ENCODE results near the gene ST6GAL2. TPM values are rescaled to one million over a fixed set of nuclear protein-coding genes. Genes with fewer than 3 reads are reported as not detected.

ST6GAL2 gene
- total and polyA plus RNA-seq, 9 of the 15 experiments (the other 6 are each of a cell fraction or from before 2014, with no cell fraction given): not detected

- Histone ChIP-seq H3K4me1 (replicated peaks in 1 of 2; ENCODE audit: control insufficient read depth in 2 of 2, insufficient read depth in 2 of 2, low read length in 2 of 2) (no peaks in the 10 kb centered on the region), H3K4me3 (no peak overlapping the region), H2AFZ (ENCODE audit: low read depth, low read length) (no peak overlapping the region), H3K9ac (ENCODE audit: insufficient read depth in 1 of 2, low read depth in 2 of 2, low read length in 2 of 2) (no peak overlapping the region), H4K20me1 (replicated peaks; ENCODE audit: control insufficient read depth, insufficient read depth, low read length) (no peaks in the 10 kb centered on the region), H3K9me3 (replicated peaks; ENCODE audit: control insufficient read depth, insufficient read depth, low read depth, low read length) (no peaks in the 10 kb centered on the region), H3K79me2 (ENCODE audit: control insufficient read depth, insufficient read depth, low read length) (no peaks in the 10 kb centered on the region), H3K27ac (ENCODE audit: extremely low read depth, low read depth, low read length) (no peak overlapping the region), H3K27me3 (ENCODE audit: control insufficient read depth in 2 of 2, insufficient read depth in 2 of 2, low read length in 2 of 2) (no peaks in the 10 kb centered on the region), H3K36me3 (ENCODE audit: control insufficient read depth, insufficient read depth, low read length) (no peaks in the 10 kb centered on the region), H3K9me1 (ENCODE audit: control insufficient read depth, insufficient read depth, low read length) (no peaks in the 10 kb centered on the region), H3K4me2 (ENCODE audit: insufficient read depth, low read length) (no peak overlapping the region)
- POLR2A ChIA-PET: no interaction called here
- CTCF ChIA-PET (ENCODE audit: low intra/inter-chr PET ratio): no interaction called here
- ATAC-seq: no peak
- in situ Hi-C loops (cut with MboI): no loop called here
- TF ChIP-seq MTA3 (IDR thresholded peaks at IDR 0.05; ENCODE audit: borderline replicate concordance): no peak
- TF ChIP-seq FOXK2 (conservative IDR thresholded peaks at IDR 0.05 in 1 of 2, IDR thresholded peaks at IDR 0.05 in 1 of 2; ENCODE audit: low read depth in 2 of 2): no peak
- TF ChIP-seq L3MBTL2 (IDR thresholded peaks at IDR 0.05): no peak
- no peak for TF ChIP-seq EGR1 (conservative IDR thresholded peaks at IDR 0.05)
- no peak for TF ChIP-seq ZNF696 (CRISPR knock-in tag; conservative IDR thresholded peaks at IDR 0.05)
- TF ChIP-seq MAFF (IDR thresholded peaks at IDR 0.05; ENCODE audit: low read length): no peak
- WGBS (ENCODE audit: insufficient coverage, low coverage, missing lambda C conversion rate): 0% methylated on average over 1 of the region's 1 CpG
- intact Hi-C loops (cut with micrococcal nuclease): no loop called here
- no peak for FAIRE-seq
- no TSS peak for BruUV-seq (replicated peaks)
- no peak for DNase-seq (ENCODE audit: extremely low read depth in 1 of 4, low spot score in 3 of 4)
Measured at GRCh38 chr2:106825161-106825560, 60.8 kb downstream of the ST6GAL2 start.

DNA sequence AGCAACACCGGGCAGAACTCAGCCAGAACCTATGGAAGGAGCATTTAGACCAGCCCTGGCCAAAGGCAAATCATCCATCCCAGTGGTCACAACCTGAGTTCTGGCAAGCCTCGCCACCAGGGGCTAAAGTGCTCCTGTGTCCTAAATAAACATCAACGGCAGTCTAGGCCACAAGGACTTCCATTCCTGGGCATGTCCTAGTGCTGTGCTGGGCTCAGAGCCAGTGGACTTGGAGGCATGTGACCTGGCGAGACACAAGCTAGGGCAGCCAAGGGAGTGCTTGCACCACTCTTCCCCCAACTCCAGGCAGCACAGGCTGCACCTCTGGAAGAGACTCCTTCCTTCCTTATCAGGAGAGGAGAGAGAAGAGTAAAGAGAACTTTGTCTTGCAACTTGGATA lies 69.0 kb downstream of the ST6GAL2 start:
- Histone ChIP-seq H3K4me3 (no peak overlapping the region), H3K9me1 (ENCODE audit: control insufficient read depth, insufficient read depth, low read length) (no peaks in the 10 kb centered on the region), H3K27ac (ENCODE audit: extremely low read depth, low read depth, low read length) (no peak overlapping the region), H3K9ac (ENCODE audit: insufficient read depth in 1 of 2, low read depth in 2 of 2, low read length in 2 of 2) (no peak overlapping the region), H3K4me2 (ENCODE audit: insufficient read depth, low read length) (no peak overlapping the region), H3K79me2 (ENCODE audit: control insufficient read depth, insufficient read depth, low read length) (no peaks in the 10 kb centered on the region), H3K9me3 (replicated peaks; ENCODE audit: control insufficient read depth, insufficient read depth, low read depth, low read length) (no peaks in the 10 kb centered on the region), H3K4me1 (replicated peaks in 1 of 2; ENCODE audit: control insufficient read depth in 2 of 2, insufficient read depth in 2 of 2, low read length in 2 of 2) (no peaks in the 10 kb centered on the region), H2AFZ (ENCODE audit: low read depth, low read length) (no peak overlapping the region), H4K20me1 (replicated peaks; ENCODE audit: control insufficient read depth, insufficient read depth, low read length) (no peaks in the 10 kb centered on the region), H3K27me3 (ENCODE audit: control insufficient read depth in 2 of 2, insufficient read depth in 2 of 2, low read length in 2 of 2) (no peaks in the 10 kb centered on the region), H3K36me3 (ENCODE audit: control insufficient read depth, insufficient read depth, low read length) (no peaks in the 10 kb centered on the region)
- no peak for FAIRE-seq
- ChIA-PET POLR2A (no interaction called here), CTCF (ENCODE audit: low intra/inter-chr PET ratio) (no interaction called here)
- no peak for ATAC-seq
- no peak for DNase-seq (ENCODE audit: extremely low read depth in 1 of 4, low spot score in 3 of 4)
- WGBS (ENCODE audit: insufficient coverage, low coverage, missing lambda C conversion rate): 0% methylated on average over 4 of the region's 4 CpGs
- no TSS peak for BruUV-seq (replicated peaks)
- in situ Hi-C loops (cut with MboI): no loop called here
- intact Hi-C loops (cut with micrococcal nuclease): no loop called here
- TF ChIP-seq AFF1 (IDR thresholded peaks at IDR 0.05; ENCODE audit: low read depth in 1 of 2, partially characterized antibody in 2 of 2) (no peak), RBM39 (optimal IDR thresholded peaks at IDR 0.05; ENCODE audit: low read depth, low read length) (no peak), ZNF133 (CRISPR knock-in tag; IDR thresholded peaks at IDR 0.05) (no peak), U2AF2 (optimal IDR thresholded peaks at IDR 0.05; ENCODE audit: low read depth, low read length) (no peak)
